ENCODE results near the gene TLE4. TPM values are rescaled to one million over a fixed set of nuclear protein-coding genes. Genes with fewer than 3 reads are reported as not detected.
A peak's percentile ranks its signal among the peaks of the same experiment; 100 is the strongest.

The TLE4 gene
- total RNA-seq (ENCODE audit: low replicate concordance) = 77.7 and 83.5 TPM in 2 replicates
- long read RNA-seq, partial matches to known transcripts = 13 of 19 reads
- long read RNA-seq, other reads (novel, unspliced or antisense) = 5 of 19 reads

DNA sequence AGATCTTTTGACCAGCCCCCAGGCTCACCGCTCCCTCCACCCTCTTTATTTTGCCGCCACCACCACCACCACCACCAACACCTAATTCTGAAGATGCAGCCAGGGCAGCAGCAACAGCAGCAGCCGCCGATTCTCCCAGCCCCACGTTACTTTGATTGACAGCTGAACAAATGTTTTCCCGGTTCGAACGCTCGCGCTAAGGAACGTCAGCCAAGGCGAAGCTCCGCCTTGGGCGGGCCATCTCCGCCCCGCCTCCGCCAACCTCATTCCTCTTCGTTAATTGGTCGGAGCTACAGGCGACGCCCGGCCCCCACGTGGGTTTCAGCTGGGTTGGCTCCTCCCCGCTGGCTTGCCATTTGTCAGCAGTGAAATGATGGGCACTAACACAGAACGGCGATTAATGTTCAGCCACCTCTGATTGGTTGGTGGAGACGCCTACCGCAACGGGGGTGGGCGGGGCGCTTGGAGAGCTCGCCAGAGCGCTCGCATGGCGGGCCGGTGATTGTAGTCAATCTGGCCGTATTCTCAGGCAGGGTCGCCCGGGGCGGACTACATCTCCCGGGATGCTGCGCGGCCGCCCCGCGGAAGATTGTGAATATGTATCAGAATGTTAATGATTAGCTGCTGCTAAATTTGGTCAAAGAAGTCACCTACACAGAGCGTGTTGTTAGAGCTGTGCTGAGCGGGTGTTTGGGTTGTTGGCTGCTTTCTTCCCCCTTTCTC is at the start of gene TLE4:
TSS of gene TLE4 (plus strand) at position 657 of the 723 bp plus-strand sequence. CDS start 826 bp downstream, outside the sequence.
- peaks cover 18% of the 10 kb centered on the region for H3K4me1 Mint-ChIP-seq (ENCODE audit: unreplicated experiment)
- DNase-seq (ENCODE audit: extremely low spot score, unreplicated experiment) = peak; percentile 100
- H3K4me3 Mint-ChIP-seq = peak within 1 kb of the TSS; percentile 79
- TF ChIP-seq, protein P1, sequence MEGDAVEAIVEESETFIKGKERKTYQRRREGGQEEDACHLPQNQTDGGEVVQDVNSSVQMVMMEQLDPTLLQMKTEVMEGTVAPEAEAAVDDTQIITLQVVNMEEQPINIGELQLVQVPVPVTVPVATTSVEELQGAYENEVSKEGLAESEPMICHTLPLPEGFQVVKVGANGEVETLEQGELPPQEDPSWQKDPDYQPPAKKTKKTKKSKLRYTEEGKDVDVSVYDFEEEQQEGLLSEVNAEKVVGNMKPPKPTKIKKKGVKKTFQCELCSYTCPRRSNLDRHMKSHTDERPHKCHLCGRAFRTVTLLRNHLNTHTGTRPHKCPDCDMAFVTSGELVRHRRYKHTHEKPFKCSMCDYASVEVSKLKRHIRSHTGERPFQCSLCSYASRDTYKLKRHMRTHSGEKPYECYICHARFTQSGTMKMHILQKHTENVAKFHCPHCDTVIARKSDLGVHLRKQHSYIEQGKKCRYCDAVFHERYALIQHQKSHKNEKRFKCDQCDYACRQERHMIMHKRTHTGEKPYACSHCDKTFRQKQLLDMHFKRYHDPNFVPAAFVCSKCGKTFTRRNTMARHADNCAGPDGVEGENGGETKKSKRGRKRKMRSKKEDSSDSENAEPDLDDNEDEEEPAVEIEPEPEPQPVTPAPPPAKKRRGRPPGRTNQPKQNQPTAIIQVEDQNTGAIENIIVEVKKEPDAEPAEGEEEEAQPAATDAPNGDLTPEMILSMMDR (conservative IDR thresholded peaks at IDR 0.05) = no peak
- peaks cover 31% of the 10 kb centered on the region for H3K27me3 Mint-ChIP-seq
- H3K9me3 Mint-ChIP-seq = no peaks in the 10 kb centered on the region
- H3K36me3 Mint-ChIP-seq = peaks cover 13% of the 10 kb centered on the region
- H3K27ac Mint-ChIP-seq = no peak within 1 kb of the TSS

DNA sequence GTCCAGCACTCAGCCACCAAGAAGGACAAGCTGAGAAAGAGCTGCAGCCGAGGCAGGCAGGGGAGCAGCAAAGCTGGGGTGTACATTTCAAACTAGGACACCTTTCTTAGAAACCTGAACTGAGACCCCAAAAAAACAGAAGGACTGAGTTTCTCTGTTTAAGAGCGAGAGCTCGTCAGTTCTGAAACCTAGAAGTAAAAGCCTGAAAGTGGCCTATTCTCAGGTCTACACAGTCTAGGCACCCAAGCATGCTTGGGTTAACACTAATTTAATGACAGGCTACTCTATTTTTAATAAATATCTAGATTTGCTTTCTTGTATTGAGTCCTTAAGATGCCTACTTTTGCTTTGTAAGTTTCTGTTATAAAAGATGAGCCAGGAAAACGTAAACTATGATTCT is 49.0 kb upstream of the TLE4 start:
- Mint-ChIP-seq H3K4me1 (ENCODE audit: unreplicated experiment) (no peaks in the 10 kb centered on the region), H3K27ac (no peak overlapping the region), H3K4me3 (no peak overlapping the region), H3K36me3 (no peaks in the 10 kb centered on the region), H3K9me3 (no peaks in the 10 kb centered on the region), H3K27me3 (no peaks in the 10 kb centered on the region)
- TF ChIP-seq, protein P1 (conservative IDR thresholded peaks at IDR 0.05) = no peak
- DNase-seq (ENCODE audit: extremely low spot score, unreplicated experiment) = no peak

DNA sequence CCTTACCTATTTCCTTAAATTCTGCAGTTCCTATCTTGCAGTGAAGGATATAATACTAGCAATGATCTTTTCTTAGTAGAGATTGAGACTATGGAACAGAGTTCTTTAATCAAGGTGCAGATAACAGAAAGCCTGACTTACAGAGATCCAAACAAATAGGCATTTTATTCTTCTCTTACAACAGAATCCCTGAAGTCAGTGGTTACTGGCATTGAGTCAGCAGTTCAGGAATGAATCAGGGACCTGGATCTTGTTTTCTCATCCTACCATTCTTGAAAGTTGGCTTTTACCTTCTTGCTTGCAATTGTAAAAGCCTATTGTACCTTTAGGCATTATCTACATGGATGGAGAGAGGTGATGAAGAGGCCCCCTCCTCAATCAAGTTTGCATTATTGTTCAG is 47.5 kb upstream of the TLE4 start:
- Mint-ChIP-seq H3K4me3 (no peak overlapping the region), H3K4me1 (ENCODE audit: unreplicated experiment) (no peaks in the 10 kb centered on the region), H3K27ac (no peak overlapping the region), H3K27me3 (peaks cover 3% of the 10 kb centered on the region), H3K9me3 (no peaks in the 10 kb centered on the region), H3K36me3 (no peaks in the 10 kb centered on the region)
- no peak for DNase-seq (ENCODE audit: extremely low spot score, unreplicated experiment)
- TF ChIP-seq, protein P1 (conservative IDR thresholded peaks at IDR 0.05) = no peak

GRCh38 chr9:79526149-79526672 is 45.6 kb upstream of the TLE4 start:
- peaks cover 3% of the 10 kb centered on the region for H3K27me3 Mint-ChIP-seq
- no peaks in the 10 kb centered on the region for H3K9me3 Mint-ChIP-seq
- no peak for DNase-seq (ENCODE audit: extremely low spot score, unreplicated experiment)
- H3K36me3 Mint-ChIP-seq = no peaks in the 10 kb centered on the region
- no peak overlapping the region for H3K4me3 Mint-ChIP-seq
- TF ChIP-seq, protein P1 (conservative IDR thresholded peaks at IDR 0.05) = no peak
- no peak overlapping the region for H3K27ac Mint-ChIP-seq
- no peaks in the 10 kb centered on the region for H3K4me1 Mint-ChIP-seq (ENCODE audit: unreplicated experiment)

GRCh38 chr9:79535534-79535933 is 36.2 kb upstream of the TLE4 start:
- H3K27ac Mint-ChIP-seq = no peak overlapping the region
- H3K9me3 Mint-ChIP-seq = peaks cover 18% of the 10 kb centered on the region
- H3K27me3 Mint-ChIP-seq = peaks cover 5% of the 10 kb centered on the region

More at GRCh38 chr9:79535534-79535933, 36.2 kb upstream of the TLE4 start:
- no peak overlapping the region for H3K4me3 Mint-ChIP-seq
- no peak for DNase-seq (ENCODE audit: extremely low spot score, unreplicated experiment)
- H3K4me1 Mint-ChIP-seq (ENCODE audit: unreplicated experiment) = no peaks in the 10 kb centered on the region
- no peaks in the 10 kb centered on the region for H3K36me3 Mint-ChIP-seq
- TF ChIP-seq, protein P1 (conservative IDR thresholded peaks at IDR 0.05) = no peak
